Astrocyte of the spinal cord (primary cell): ENCODE results near the gene SOX13.

Experiments used
- DNase-seq: peaks from one replicate; pipeline ENCODE4 v3.0.0; 2011; ENCODE audit warnings: low read depth, low spot score
- H3K4me3 ChIP-seq: 2 replicates; pipeline ENCODE4 v1.5.1; 2011; ENCODE audit warnings: low read depth, mild to moderate bottlenecking, low read length, moderate library complexity
- CTCF ChIP-seq: IDR thresholded peaks from 2 replicates; pipeline ENCODE4 v1.5.1; 2012; ENCODE audit warnings: low read depth, mild to moderate bottlenecking, low read length, inconsistent platforms
- in situ Hi-C: cut with HindIII; loops from 2 replicates; pipeline ENCODE4 v1.10.0; 2017; ENCODE audit warnings: low sequenced_read_pairs

The SOX13 gene

GRCh38 chr1:204033306-204033705, 39.6 kb upstream of the SOX13 start:
- in situ Hi-C loops: no loop called here
- no peak for DNase-seq
- TF ChIP-seq CTCF: no peak
- no peak overlapping the region for H3K4me3 ChIP-seq

DNA sequence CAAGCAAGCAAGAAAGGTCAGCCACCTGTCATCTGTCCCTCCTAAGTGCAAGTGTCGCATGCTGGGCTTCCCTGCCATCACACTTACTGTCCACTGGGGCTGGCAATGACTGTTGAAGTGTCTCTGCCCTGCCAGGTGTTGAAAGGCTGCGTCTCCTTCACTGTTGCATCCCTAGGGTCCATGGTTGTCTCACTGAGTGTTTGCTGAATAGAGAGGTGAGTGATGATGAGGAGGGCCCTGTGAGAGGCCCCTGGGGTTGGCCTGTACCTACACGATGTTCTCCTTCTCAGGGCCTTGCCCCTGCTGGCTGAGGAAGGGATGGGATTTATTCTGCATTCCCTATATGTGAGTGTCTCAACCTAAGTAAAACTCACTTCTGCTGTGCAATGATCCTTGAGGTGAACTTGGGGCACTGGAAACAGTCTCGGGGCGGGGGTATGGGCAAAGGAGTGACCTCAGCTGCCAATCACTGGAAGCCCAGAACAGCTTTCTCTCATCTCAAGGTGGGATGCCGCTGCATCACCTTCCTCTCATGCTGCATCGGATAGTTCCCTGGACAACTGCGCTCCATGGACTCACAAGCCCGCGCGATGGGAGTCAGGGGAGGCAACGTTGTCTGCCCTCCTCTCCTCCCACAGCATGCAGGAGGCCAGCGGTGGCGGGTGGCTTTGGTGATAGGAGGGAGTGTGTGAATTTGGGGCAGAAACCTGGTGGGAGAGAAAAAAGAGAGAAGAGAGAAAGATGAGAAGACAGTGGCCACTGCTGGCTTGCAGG, 35.8 kb upstream of the SOX13 start:
- in situ Hi-C loops: no loop called here
- no peak for TF ChIP-seq CTCF
- no peak for DNase-seq
- no peak overlapping the region for H3K4me3 ChIP-seq

DNA sequence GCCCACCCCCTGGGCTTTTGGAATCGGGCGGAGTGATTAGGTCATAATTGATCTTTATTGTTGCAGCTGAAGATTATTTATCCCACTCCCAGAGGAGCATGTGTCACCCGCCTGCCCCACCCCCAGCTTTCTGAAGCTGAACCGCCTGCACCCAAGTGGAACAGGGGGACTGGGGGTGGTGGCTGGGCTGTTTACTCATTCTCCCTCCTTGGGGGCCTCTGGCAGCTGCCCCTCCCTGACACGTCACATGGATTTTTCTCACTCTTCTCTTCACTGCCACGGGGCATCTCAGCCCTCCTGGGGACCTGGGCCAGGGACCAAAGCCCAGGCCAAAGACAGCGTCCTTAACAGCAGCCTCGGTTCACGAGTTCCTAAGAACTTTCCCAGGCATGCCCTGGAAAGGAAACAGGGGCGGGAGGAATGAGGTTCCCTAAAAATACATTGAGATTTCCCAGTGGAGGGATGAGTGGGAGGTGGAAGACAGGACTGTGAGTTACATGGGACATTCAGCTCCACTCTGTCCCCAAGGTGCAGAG, 31.6 kb upstream of the SOX13 start:
- in situ Hi-C loops: no loop called here
- DNase-seq: no peak
- TF ChIP-seq CTCF: no peak
- no peak overlapping the region for H3K4me3 ChIP-seq

- no peak for TF ChIP-seq CTCF
- H3K4me3 ChIP-seq: no peak overlapping the region
- in situ Hi-C loops: no loop called here
- DNase-seq: no peak
These were observed 31.0 kb upstream of the SOX13 start for GRCh38 chr1:204041803-204042505.

GRCh38 chr1:204042516-204042915, 30.4 kb upstream of the SOX13 start:
- H3K4me3 ChIP-seq: no peak overlapping the region
- in situ Hi-C loops: no loop called here
- no peak for TF ChIP-seq CTCF
- no peak for DNase-seq

GRCh38 chr1:204043680-204044079, 29.2 kb upstream of the SOX13 start:
- no peak for DNase-seq
- H3K4me3 ChIP-seq: no peak overlapping the region
- no peak for TF ChIP-seq CTCF
- in situ Hi-C loops: no loop called here
